WTC11 (cell line): Measurements from ENCODE around the gene CT83. TPM values are rescaled to one million over a fixed set of nuclear protein-coding genes. Genes with fewer than 3 reads are reported as not detected.

Experiments
- ATAC-seq: fragments of 200-7000 bp; cut with Tn5 transposase; 2 replicates; pipeline ENCODE4 v1.10.0; 2021; ENCODE audit warnings: mild to moderate bottlenecking, moderate library complexity
- CTCF ChIA-PET: fragments of 300-600 bp; sonication (Branson Sonifier 250); formaldehyde crosslinking; loops from one replicate; lab custom pipeline; 2021; ENCODE audit warnings: antibody characterized with exemption; lab: Charles Lee
- POLR2A ChIA-PET: fragments of 350-600 bp; sonication (Branson Sonifier 250); formaldehyde crosslinking; loops from one replicate; lab custom pipeline; 2021; ENCODE audit warnings: antibody characterized with exemption; lab: Charles Lee
- DNase-seq: peaks from one replicate; pipeline ENCODE4 v3.0.0; 2021; ENCODE audit warnings: low spot score
- H3K27ac Mint-ChIP-seq: 2 replicates; pipeline ENCODE4 v1.8.0; 2021; ENCODE audit warnings: mixed read lengths
- H3K27me3 Mint-ChIP-seq: 2 replicates; pipeline ENCODE4 v1.8.0; 2021; ENCODE audit warnings: low read depth, mild to moderate bottlenecking, moderate library complexity, mixed read lengths
- H3K36me3 Mint-ChIP-seq: 2 replicates; pipeline ENCODE4 v1.8.0; 2021; ENCODE audit warnings: mixed read lengths
- H3K4me1 Mint-ChIP-seq: 2 replicates; pipeline ENCODE4 v1.8.0; 2022; ENCODE audit warnings: mixed read lengths
- H3K4me3 Mint-ChIP-seq: 2 replicates; pipeline ENCODE4 v1.8.0; 2021; ENCODE audit warnings: mild to moderate bottlenecking, moderate library complexity, mixed read lengths
- H3K9me3 Mint-ChIP-seq: 2 replicates; pipeline ENCODE4 v1.8.0; 2021; ENCODE audit warnings: mixed read lengths
- ESRRA ChIP-seq: sonication (generic); formaldehyde crosslinking; IDR thresholded peaks from 2 replicates; pipeline ENCODE4 v1.8.1; 2022; ENCODE audit warnings: mild to moderate bottlenecking, missing genetic modification reagents, borderline replicate concordance
- FOXJ3 ChIP-seq: sonication (generic); formaldehyde crosslinking; IDR thresholded peaks from 2 replicates; pipeline ENCODE4 v1.9.0; 2021; ENCODE audit warnings: missing genetic modification reagents, mild to moderate bottlenecking, borderline replicate concordance
- FOXK1 ChIP-seq: sonication (generic); formaldehyde crosslinking; IDR thresholded peaks from 2 replicates; pipeline ENCODE4 v1.8.0; 2022; ENCODE audit warnings: mild to moderate bottlenecking, moderate library complexity, missing genetic modification reagents
- FOXP4 ChIP-seq: sonication (generic); formaldehyde crosslinking; IDR thresholded peaks from 2 replicates; pipeline ENCODE4 v1.8.0; 2022; ENCODE audit warnings: mild to moderate bottlenecking, missing genetic modification reagents
- GTF2I ChIP-seq: fragments of 250-450 bp; sonication (Bioruptor Pico); conservative IDR thresholded peaks from 2 replicates; pipeline ENCODE4 v1.4.0; 2021; ENCODE audit warnings: mild to moderate bottlenecking
- JAZF1 ChIP-seq: fragments of 250-450 bp; sonication (Bioruptor Pico); IDR thresholded peaks from 2 replicates; pipeline ENCODE4 v1.9.0; 2021; ENCODE audit warnings: moderate library complexity, mild to moderate bottlenecking, inconsistent platforms
- KAT7 ChIP-seq: sonication (generic); formaldehyde crosslinking; IDR thresholded peaks from 2 replicates; pipeline ENCODE4 v1.8.1; 2023; ENCODE audit warnings: missing genetic modification reagents, mild to moderate bottlenecking, borderline replicate concordance
- NFATC4 ChIP-seq: fragments of 250-450 bp; sonication (Bioruptor Pico); IDR thresholded peaks from 2 replicates; pipeline ENCODE4 v1.9.0; 2021; ENCODE audit warnings: mild to moderate bottlenecking
- PRDM15 ChIP-seq: sonication (generic); formaldehyde crosslinking; IDR thresholded peaks from 2 replicates; pipeline ENCODE4 v1.8.0; 2022; ENCODE audit warnings: missing genetic modification reagents
- PREB ChIP-seq: sonication (generic); formaldehyde crosslinking; IDR thresholded peaks from 2 replicates; pipeline ENCODE4 v1.8.1; 2022; ENCODE audit warnings: mild to moderate bottlenecking, missing genetic modification reagents, moderate library complexity, borderline replicate concordance
- SMAD3 ChIP-seq: sonication (generic); formaldehyde crosslinking; IDR thresholded peaks from 2 replicates; pipeline ENCODE4 v1.8.0; 2022; ENCODE audit warnings: missing genetic modification reagents, mild to moderate bottlenecking, borderline replicate concordance
- SOX15 ChIP-seq: fragments of 250-450 bp; sonication (Bioruptor Pico); IDR thresholded peaks from 2 replicates; pipeline ENCODE4 v1.9.0; 2021; ENCODE audit warnings: mild to moderate bottlenecking
- ZNF138 ChIP-seq: sonication (generic); formaldehyde crosslinking; conservative IDR thresholded peaks from 2 replicates; pipeline ENCODE4 v1.8.1; 2022; ENCODE audit warnings: mild to moderate bottlenecking, moderate library complexity, missing genetic modification reagents
- ZNF219 ChIP-seq: sonication (generic); formaldehyde crosslinking; IDR thresholded peaks from 2 replicates; pipeline ENCODE4 v1.8.0; 2023; ENCODE audit warnings: missing genetic modification reagents, mild to moderate bottlenecking, borderline replicate concordance
- ZNF232 ChIP-seq: sonication (generic); formaldehyde crosslinking; IDR thresholded peaks from 2 replicates; pipeline ENCODE4 v1.8.0; 2022; ENCODE audit warnings: mild to moderate bottlenecking, missing genetic modification reagents
- ZNF281 ChIP-seq: sonication (generic); formaldehyde crosslinking; IDR thresholded peaks from 2 replicates; pipeline ENCODE4 v1.8.0; 2023; ENCODE audit warnings: mild to moderate bottlenecking, missing genetic modification reagents
- ZNF317 ChIP-seq: sonication (generic); formaldehyde crosslinking; IDR thresholded peaks from 2 replicates; pipeline ENCODE4 v1.8.1; 2023; ENCODE audit warnings: low read depth, mild to moderate bottlenecking, moderate library complexity, missing genetic modification reagents, borderline replicate concordance
- ZNF512 ChIP-seq: sonication (generic); formaldehyde crosslinking; IDR thresholded peaks from 2 replicates; pipeline ENCODE4 v1.8.1; 2022; ENCODE audit warnings: missing genetic modification reagents, borderline replicate concordance
- ZNF671 ChIP-seq: fragments of 250-450 bp; sonication (Bioruptor Pico); IDR thresholded peaks from 2 replicates; pipeline ENCODE4 v1.8.0; 2021; ENCODE audit warnings: mild to moderate bottlenecking
- total RNA-seq: library from RNA; stranded (reverse); gene quantifications from 3 replicates; pipeline ENCODE4 v1.2.3, GENCODE V29; 2021

The CT83 gene
- total RNA-seq, 1 experiment from 2014 or later, result not detected

GRCh38 chrX:116480059-116480458 is 17.3 kb upstream of the CT83 start (continued):
- TF ChIP-seq PREB (CRISPR knock-in tag), result no peak
- TF ChIP-seq ZNF138 (CRISPR knock-in tag), result no peak

GRCh38 chrX:116449156-116449555 is 13.6 kb downstream of the CT83 start:
- Mint-ChIP-seq H3K36me3 (no peaks in the 10 kb centered on the region), H3K27ac (no peak overlapping the region), H3K27me3 (no peaks in the 10 kb centered on the region), H3K4me3 (no peak overlapping the region), H3K4me1 (no peaks in the 10 kb centered on the region), H3K9me3 (no peaks in the 10 kb centered on the region)
- no peak for DNase-seq
- ChIA-PET CTCF (no interaction called here), POLR2A (no interaction called here)
- TF ChIP-seq JAZF1 (CRISPR knock-in tag) (no peak), ZNF671 (CRISPR knock-in tag) (no peak), ZNF512 (CRISPR knock-in tag) (no peak), SOX15 (CRISPR knock-in tag) (no peak), ZNF232 (CRISPR knock-in tag) (no peak), ZNF281 (no peak), ESRRA (CRISPR knock-in tag) (no peak), SMAD3 (CRISPR knock-in tag) (no peak), PRDM15 (CRISPR knock-in tag) (no peak), NFATC4 (CRISPR knock-in tag) (no peak), FOXK1 (no peak), GTF2I (no peak), ZNF219 (CRISPR knock-in tag) (no peak), KAT7 (CRISPR knock-in tag) (no peak)
- no peak for ATAC-seq

- no peaks in the 10 kb centered on the region for H3K4me1 Mint-ChIP-seq
- ChIA-PET CTCF (interaction anchor here (0.6 kb wide), 1 partner anchor 360 kb away, joined by 3 read pairs; no protein-coding TSS in a partner anchor), POLR2A (no interaction called here)
- H3K27me3 Mint-ChIP-seq, result no peaks in the 10 kb centered on the region; the same call in 1 of the 2 replicates
- H3K36me3 Mint-ChIP-seq, result no peaks in the 10 kb centered on the region
- H3K9me3 Mint-ChIP-seq, result no peaks in the 10 kb centered on the region
- no peak within 1 kb of the TSS for H3K27ac Mint-ChIP-seq
- no peak within 1 kb of the TSS for H3K4me3 Mint-ChIP-seq
- DNase-seq (no peak), ATAC-seq (no peak)
- TF ChIP-seq ZNF317 (no peak), FOXP4 (no peak), FOXJ3 (no peak)
Measured at GRCh38 chrX:116436358-116436816, 26.4 kb downstream of the CT83 start, which contains the start of gene SLC6A14. SLC6A14 (plus strand) TSS chrX:116436606; CDS start chrX:116436710, 104 bp downstream.
